HG02678 (cell line): Measurements from ENCODE around the gene INPP5D.
"Not testable (repeated sequence)": the region's sequence is repeated elsewhere in the genome, so short reads cannot be mapped to it uniquely, and the experiment has no call there.

Experiments used
- ATAC-seq: cut with Tn5 transposase; IDR thresholded peaks from one replicate; pipeline ENCODE4 v1.9.1; 2021; ENCODE audit warnings: mild to moderate bottlenecking, moderate library complexity; ENCODE audit not compliant: unreplicated experiment

INPP5D gene

GRCh38 chr2:233115741-233116140 is 55.6 kb downstream of the INPP5D start:
- ATAC-seq: no peak

GRCh38 chr2:233116946-233117345 is 56.8 kb downstream of the INPP5D start:
- ATAC-seq: no peak

GRCh38 chr2:233117351-233117750 is 57.2 kb downstream of the INPP5D start:
- no peak for ATAC-seq

- ATAC-seq: no peak
Measured at GRCh38 chr2:233117811-233118647, 57.9 kb downstream of the INPP5D start.

GRCh38 chr2:233118648-233119000 is 58.5 kb downstream of the INPP5D start:
- ATAC-seq: no peak

GRCh38 chr2:233119123-233119522 is 59.0 kb downstream of the INPP5D start:
- no peak for ATAC-seq

GRCh38 chr2:233119806-233120205 is 59.7 kb downstream of the INPP5D start:
- no peak for ATAC-seq

GRCh38 chr2:233120459-233120858 is 60.3 kb downstream of the INPP5D start:
- no peak for ATAC-seq

- no peak for ATAC-seq
Measured at GRCh38 chr2:233121856-233122255, 61.7 kb downstream of the INPP5D start.

GRCh38 chr2:233122541-233122940 is 62.4 kb downstream of the INPP5D start:
- ATAC-seq: no peak

GRCh38 chr2:233123576-233123975 is 63.4 kb downstream of the INPP5D start:
- not testable (repeated sequence) for ATAC-seq

- ATAC-seq: peak; percentile 89
Measured at GRCh38 chr2:233124421-233125080, 64.4 kb downstream of the INPP5D start.

GRCh38 chr2:233125455-233126065 is 65.4 kb downstream of the INPP5D start:
- no peak for ATAC-seq

- ATAC-seq: no peak
Measured at GRCh38 chr2:233129351-233129978, 69.3 kb downstream of the INPP5D start.

- ATAC-seq: no peak
Measured at GRCh38 chr2:233130024-233130423, 69.9 kb downstream of the INPP5D start.

GRCh38 chr2:233130481-233131020 is 70.4 kb downstream of the INPP5D start:
- ATAC-seq: no peak

- ATAC-seq: no peak
Measured at GRCh38 chr2:233131936-233132720, 72.0 kb downstream of the INPP5D start.

- ATAC-seq: no peak
Measured at GRCh38 chr2:233133239-233133638, 73.1 kb downstream of the INPP5D start.

GRCh38 chr2:233135421-233135820 is 75.3 kb downstream of the INPP5D start:
- no peak for ATAC-seq

GRCh38 chr2:233137040-233137439 is 76.9 kb downstream of the INPP5D start:
- ATAC-seq: no peak
